Kidney (tissue), 14 donors: ENCODE data around the gene HGS. TPM values are rescaled to one million over a fixed set of nuclear protein-coding genes. Genes with fewer than 3 reads are reported as not detected.

Experiments used
- DNase-seq, 5 donors: peaks; one replicate each; pipeline ENCODE4 v3.0.0-alpha.2; 2013 to 2020
- FAIRE-seq: peaks from 2 replicates; lab custom pipeline; 2012; peaks lifted over from hg19 to GRCh38; lab: Jason Lieb, UNC
- H3K27ac ChIP-seq, 2 donors: one replicate each; pipeline ENCODE4 v1.7.0; 2013; ENCODE audit warnings: low read depth in 2 of 2, low read length in 2 of 2, inconsistent platforms in 1 of 2
- H3K27me3 ChIP-seq: one replicate; pipeline ENCODE4 v1.7.1; 2013; ENCODE audit warnings: low read length, inconsistent platforms; ENCODE audit not compliant: control insufficient read depth, insufficient read depth
- H3K36me3 ChIP-seq, 3 donors: one replicate each; pipeline versions ENCODE4 v1.7.0 to v1.7.1; 2013; ENCODE audit warnings: low read length in 3 of 3, control low read depth in 1 of 3, inconsistent platforms in 1 of 3; ENCODE audit not compliant: insufficient read depth in 3 of 3, control insufficient read depth in 2 of 3
- H3K4me1 ChIP-seq, 3 donors: one replicate each; pipeline versions ENCODE4 v1.7.0 to v1.7.1; 2013; ENCODE audit warnings: low read length in 3 of 3, inconsistent platforms in 1 of 3, low read depth in 1 of 3; ENCODE audit not compliant: control insufficient read depth in 2 of 3, insufficient read depth in 2 of 3
- H3K4me3 ChIP-seq, 3 donors: one replicate each; pipeline versions ENCODE4 v1.7.0 to v1.8.1; 2013; ENCODE audit warnings: low read length in 3 of 3, control low read depth in 1 of 3, inconsistent platforms in 1 of 3
- H3K9ac ChIP-seq, 3 donors: one replicate each; pipeline versions ENCODE4 v1.7.0 to v1.7.1; 2013; ENCODE audit warnings: low read length in 3 of 3, control low read depth in 1 of 3, inconsistent platforms in 1 of 3
- H3K9me3 ChIP-seq, 3 donors: one replicate each; pipeline versions ENCODE4 v1.7.0 to v1.7.1; 2013; ENCODE audit warnings: low read length in 3 of 3, control low read depth in 1 of 3, inconsistent platforms in 1 of 3; ENCODE audit not compliant: control insufficient read depth in 2 of 3, insufficient read depth in 1 of 3
- CTCF ChIP-seq: IDR thresholded peaks from 3 replicates; pipeline ENCODE4 v1.5.1; 2012; ENCODE audit warnings: mild to moderate bottlenecking, moderate library complexity, borderline replicate concordance; ENCODE audit not compliant: insufficient read depth; ENCODE audit errors: extremely low read depth
- intact Hi-C: fragments of 100-400 bp; cut with DNase I; formaldehyde crosslinking; loops from one replicate; pipeline ENCODE4 v1.11.1; 2022
- polyA plus RNA-seq: library from polyadenylated mRNA; stranded (reverse); fragments of 350-450 nt; fragmentation: Illumina TruSeq; extraction: RNeasy Lipid Tissue Mini Kit (QIAGEN cat#74804); gene quantifications from one replicate; pipeline ENCODE4 v1.2.3, GENCODE V29; 2014; ENCODE audit warnings: low read depth, low replicate concordance; ENCODE audit not compliant: insufficient read depth
- total RNA-seq: library from RNA; stranded (reverse); fragmentation: NEBNext Ultra II Directional; extraction: Animal tissue kit (Norgen Biotek cat#: 25700); gene quantifications from one replicate; pipeline ENCODE4 v1.2.1, GENCODE V29; 2021
- donor health status: control.
- donor health status: control.
- donor health status: control.
- donor health status: control.
- donor health status: control.
- donor health status: DM: yes; HTN: yes; CAD: no.
- donor health status: Normal renal cell carcinoma (clear cell type).

Gene HGS
- total and polyA plus RNA-seq, 2 donors from 2014 or later: 85.5 to 95.3 TPM

- Histone ChIP-seq H3K9me3 (no peaks in the 10 kb centered on the region), H3K4me3 (no peak overlapping the region), H3K27me3 (no peaks in the 10 kb centered on the region), H3K4me1 (peaks cover 0 to 19% (median 7%) of the 10 kb centered on the region in 3 donors), H3K36me3 (no peaks in the 10 kb centered on the region), H3K27ac (no peak overlapping the region), H3K9ac (no peak overlapping the region)
- no peak for TF ChIP-seq CTCF
- DNase-seq: no peak
- intact Hi-C loops: no loop called here
- FAIRE-seq: no peak
Observed at GRCh38 chr17:81680150-81680549, 3.7 kb upstream of the HGS start.

- H3K27ac ChIP-seq: no peak overlapping the region
- H3K4me1 ChIP-seq: peaks cover 0 to 23% (median 11%) of the 10 kb centered on the region in 3 donors
- no peak for FAIRE-seq
- TF ChIP-seq CTCF: no peak
- no peaks in the 10 kb centered on the region for H3K9me3 ChIP-seq
- H3K4me3 ChIP-seq: no peak overlapping the region
- peaks cover 0 to 6% (median 5%) of the 10 kb centered on the region in 3 donors for H3K36me3 ChIP-seq
- no peak overlapping the region for H3K9ac ChIP-seq
- H3K27me3 ChIP-seq: no peaks in the 10 kb centered on the region
- intact Hi-C loops: no loop called here
- DNase-seq: no peak
Observed at GRCh38 chr17:81681672-81682071, 2.1 kb upstream of the HGS start.

GRCh38 chr17:81682565-81683207, 1.1 kb upstream of the HGS start:
- no peaks in the 10 kb centered on the region for H3K27me3 ChIP-seq
- no peak for FAIRE-seq
- no peak overlapping the region for H3K27ac ChIP-seq
- intact Hi-C loops: no loop called here
- TF ChIP-seq CTCF: no peak
- H3K36me3 ChIP-seq: peaks cover 0 to 15% (median 10%) of the 10 kb centered on the region in 3 donors
- peak overlapping the region; percentile 65 to 95 (median 75) for H3K4me3 ChIP-seq
- DNase-seq: peak in 3 of 5 donors; percentile 15 to 36 (median 16)
- H3K9ac ChIP-seq: peak overlapping the region; percentile 32 to 91 (median 55)
- peaks cover 0 to 23% (median 11%) of the 10 kb centered on the region in 3 donors for H3K4me1 ChIP-seq
- H3K9me3 ChIP-seq: no peaks in the 10 kb centered on the region
